ENCODE results near the gene LCNL1.
"Not testable (repeated sequence)": the region's sequence is repeated elsewhere in the genome, so short reads cannot be mapped to it uniquely, and the experiment has no call there.

The LCNL1 gene

DNA sequence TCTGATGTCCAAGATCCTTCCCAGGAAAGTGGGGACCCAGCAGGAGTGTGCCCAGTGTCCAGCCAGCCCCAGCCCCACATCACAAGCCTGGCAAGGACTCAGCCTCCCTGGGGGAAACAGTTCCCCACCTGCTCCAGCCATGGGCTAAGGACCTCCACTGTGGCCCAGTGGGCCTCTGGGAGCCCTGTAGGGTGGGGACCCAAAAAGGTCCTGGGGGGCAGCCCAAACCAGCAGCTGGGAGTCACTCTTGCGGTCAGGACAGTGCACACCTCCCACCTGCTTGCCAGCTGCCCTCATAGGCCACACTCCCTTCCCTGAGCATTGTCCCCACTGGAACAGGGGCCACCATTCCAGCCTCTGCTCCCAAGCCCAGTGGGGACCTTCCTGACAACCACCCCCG, 43.6 kb downstream of the LCNL1 start:
- DNase-seq (ENCODE audit: low spot score), result no peak

DNA sequence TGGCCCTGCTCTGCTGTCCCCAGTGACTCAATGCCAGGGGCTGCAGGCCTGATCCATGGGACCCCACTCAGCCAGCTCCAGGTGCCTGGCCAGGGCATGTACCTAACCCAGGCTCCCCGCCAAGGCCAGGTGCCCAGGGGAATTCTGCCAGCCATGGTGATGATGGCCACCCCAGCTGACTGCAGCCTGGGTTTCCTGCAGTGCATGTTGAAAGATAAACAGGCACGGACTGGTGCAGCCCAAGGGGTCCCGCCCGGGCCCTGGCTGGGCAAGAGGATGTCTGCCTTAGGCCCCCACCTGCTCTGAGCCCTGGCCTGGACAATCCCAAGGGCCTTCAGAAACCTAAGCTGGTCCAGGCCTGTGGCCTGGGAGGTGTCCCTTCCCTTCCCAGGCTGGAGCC, 44.0 kb downstream of the LCNL1 start:
- no peak for DNase-seq (ENCODE audit: low spot score)

GRCh38 chr9:137027369-137028262, 44.8 kb downstream of the LCNL1 start, which contains the start of gene ABCA2:
TSS of gene ABCA2 (minus strand) at chr9:137028237. CDS start at chr9:137028140, 97 bp downstream.
- peak; percentile 71 for DNase-seq (ENCODE audit: low spot score)

DNA sequence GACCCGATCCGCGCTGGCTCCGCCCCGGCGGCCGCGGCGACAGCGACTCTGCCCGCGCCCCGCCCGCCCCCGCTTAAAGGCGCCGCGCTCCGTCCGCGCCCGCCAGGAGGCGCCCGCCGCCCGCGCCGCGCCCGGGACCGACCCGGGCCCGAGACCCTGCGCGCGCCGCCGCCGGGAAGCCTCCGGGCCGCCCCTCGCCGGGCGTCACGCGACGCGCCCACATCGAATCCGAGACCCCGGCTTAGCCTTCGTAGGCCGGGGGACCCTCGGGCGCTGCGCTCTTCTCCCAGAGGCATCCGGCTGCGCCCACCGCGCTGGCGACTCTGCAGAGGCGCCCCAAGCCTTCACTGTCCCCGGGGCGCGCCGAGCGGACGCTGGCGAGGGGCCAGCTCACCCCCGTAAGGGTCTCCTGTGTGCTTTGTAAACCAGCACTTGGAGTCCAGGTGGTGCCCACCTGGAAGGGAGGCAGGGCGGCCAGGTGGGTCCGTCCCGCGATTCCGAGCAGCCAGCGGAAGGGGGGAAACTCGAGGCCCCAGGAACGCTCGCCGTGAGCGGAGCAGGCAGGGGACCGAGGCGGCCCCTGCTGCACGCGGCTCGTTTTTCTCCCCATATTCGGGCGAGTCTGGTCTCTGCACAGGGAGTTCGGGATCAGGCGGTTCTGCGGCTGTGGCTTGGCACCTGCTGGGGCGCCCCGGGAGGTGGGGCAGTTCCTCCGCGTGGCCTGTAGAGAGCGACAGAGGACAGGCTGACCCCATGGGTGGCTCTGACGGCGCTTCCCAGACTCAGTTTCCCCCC, 45.7 kb downstream of the LCNL1 start:
- peak; percentile 82 for DNase-seq (ENCODE audit: low spot score)

GRCh38 chr9:137029058-137029936, 46.5 kb downstream of the LCNL1 start:
- DNase-seq (ENCODE audit: low spot score), result peak; percentile 92

- DNase-seq (ENCODE audit: low spot score), result no peak
Measured at GRCh38 chr9:137030006-137030405, 47.2 kb downstream of the LCNL1 start.

- DNase-seq (ENCODE audit: low spot score), result no peak
Measured at GRCh38 chr9:137030538-137031527, 48.0 kb downstream of the LCNL1 start.

- no peak for DNase-seq (ENCODE audit: low spot score)
Measured at GRCh38 chr9:137031904-137032640, 49.3 kb downstream of the LCNL1 start, which contains the start of gene FUT7. TSS of gene FUT7 (minus strand) at chr9:137032088. CDS start at chr9:137031991, 97 bp downstream.

- no peak for DNase-seq (ENCODE audit: low spot score)
Measured at GRCh38 chr9:137032858-137033257, 50.1 kb downstream of the LCNL1 start.

DNA sequence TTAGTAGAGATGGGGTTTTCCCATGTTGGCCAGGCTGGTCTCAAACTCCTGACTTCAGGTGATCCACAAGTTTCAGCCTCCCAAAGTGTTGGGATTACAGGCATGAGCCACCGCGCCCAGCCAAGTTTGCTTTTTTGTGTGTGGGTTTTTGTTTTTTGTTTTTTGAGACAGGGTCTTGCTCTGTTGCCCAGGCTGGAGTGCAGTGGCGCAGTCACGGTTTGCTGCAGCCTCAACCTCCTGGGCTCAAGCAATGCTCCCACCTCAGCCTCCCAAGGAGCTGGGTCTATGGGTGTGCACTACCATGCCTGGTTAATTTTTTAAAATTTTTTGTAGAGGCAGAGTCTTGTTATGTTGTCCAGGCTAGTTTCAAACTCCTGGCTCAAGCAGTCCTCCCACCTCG, 50.7 kb downstream of the LCNL1 start:
- DNase-seq (ENCODE audit: low spot score), result not testable (repeated sequence)

DNA sequence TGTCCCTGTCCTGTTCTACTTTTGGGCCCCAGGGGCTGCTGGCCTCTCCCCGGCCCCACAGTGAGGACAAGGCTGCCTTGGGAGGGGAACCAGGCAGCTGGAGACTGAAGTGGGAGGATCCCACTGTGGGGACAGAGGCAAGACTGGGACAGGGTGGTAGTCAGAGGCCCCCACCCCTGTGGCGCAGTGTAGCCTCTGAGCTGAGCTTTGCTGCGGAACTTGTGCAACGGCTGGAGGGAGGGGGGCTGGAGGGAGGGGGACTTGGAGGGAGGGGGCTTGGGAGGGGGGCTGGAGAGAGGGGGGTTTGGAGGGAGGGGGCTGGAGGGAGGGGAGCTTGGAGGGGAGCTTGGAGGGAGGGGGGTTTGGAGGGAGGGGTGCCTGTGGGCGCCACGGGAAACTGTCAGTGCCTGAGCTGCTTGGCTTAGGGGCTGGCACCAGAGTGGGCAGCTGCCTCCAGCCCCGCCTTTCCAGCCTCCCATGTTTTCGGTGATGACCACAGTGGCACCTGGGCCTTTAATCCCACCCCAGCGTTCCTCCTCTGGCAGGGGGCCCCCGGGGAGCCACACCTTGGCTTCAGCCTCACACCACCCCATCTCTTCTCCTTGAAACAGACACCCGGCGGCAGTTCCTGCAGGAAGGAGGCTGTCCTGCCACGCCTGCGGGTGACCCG, 51.4 kb downstream of the LCNL1 start:
- no peak for DNase-seq (ENCODE audit: low spot score)

GRCh38 chr9:137034709-137035506, 52.1 kb downstream of the LCNL1 start:
- DNase-seq (ENCODE audit: low spot score), result peak; percentile 90
